Mesendoderm (in vitro differentiated cells): ENCODE results near the gene DOCK8.

Source experiments
- DNase-seq: peaks from one replicate; pipeline ENCODE4 v3.0.0; 2013
- H2AK5ac ChIP-seq: 2 replicates; pipeline ENCODE4 v1.6.1; 2013; ENCODE audit warnings: low read length, inconsistent platforms
- H2BK120ac ChIP-seq: 2 replicates; pipeline ENCODE4 v1.6.1; 2013; ENCODE audit warnings: low read depth, mild to moderate bottlenecking, low read length, moderate library complexity, mixed read lengths
- H2BK15ac ChIP-seq: replicated peaks from 2 replicates; pipeline ENCODE4 v1.6.1; 2013; ENCODE audit warnings: low read depth, mild to moderate bottlenecking, moderate library complexity
- H2BK5ac ChIP-seq: 2 replicates; pipeline ENCODE4 v1.6.1; 2013; ENCODE audit warnings: low read length, inconsistent platforms
- H3K18ac ChIP-seq: 2 replicates; pipeline ENCODE4 v1.6.1; 2013; ENCODE audit warnings: mild to moderate bottlenecking, low read length, mixed read lengths
- H3K23ac ChIP-seq: one replicate; pipeline ENCODE4 v1.6.1; 2013; ENCODE audit warnings: low read length
- H3K27ac ChIP-seq: 2 replicates; pipeline ENCODE4 v1.5.1; 2013; ENCODE audit warnings: low read depth, mild to moderate bottlenecking, inconsistent platforms, low read length, moderate library complexity
- H3K27me3 ChIP-seq: 2 replicates; pipeline ENCODE4 v1.6.1; 2013; ENCODE audit warnings: low read length, control low read depth, mild to moderate bottlenecking, inconsistent platforms; ENCODE audit not compliant: insufficient read depth, poor library complexity
- H3K36me3 ChIP-seq: 2 replicates; pipeline ENCODE4 v1.6.1; 2013; ENCODE audit warnings: low read length, inconsistent platforms; ENCODE audit not compliant: control insufficient read depth, insufficient read depth
- H3K4ac ChIP-seq: one replicate; pipeline ENCODE4 v1.6.1; 2013; ENCODE audit warnings: low read depth, mild to moderate bottlenecking, low read length, moderate library complexity
- H3K4me1 ChIP-seq: 2 replicates; pipeline ENCODE4 v1.6.1; 2013; ENCODE audit warnings: low read depth, low read length, inconsistent platforms; ENCODE audit not compliant: control insufficient read depth
- H3K4me2 ChIP-seq: 2 replicates; pipeline ENCODE4 v1.6.1; 2013; ENCODE audit warnings: low read length
- H3K4me3 ChIP-seq: 2 replicates; pipeline ENCODE4 v1.5.1; 2013; ENCODE audit warnings: mild to moderate bottlenecking, low read length
- H3K56ac ChIP-seq: one replicate; pipeline ENCODE4 v1.6.1; 2013; ENCODE audit warnings: low read length
- H3K79me1 ChIP-seq: 2 replicates; pipeline ENCODE4 v1.6.1; 2013; ENCODE audit warnings: low read length, inconsistent platforms
- H3K79me2 ChIP-seq: 2 replicates; pipeline ENCODE4 v1.6.1; 2013; ENCODE audit warnings: mild to moderate bottlenecking, low read length; ENCODE audit not compliant: control insufficient read depth, insufficient read depth
- H3K9ac ChIP-seq: 2 replicates; pipeline ENCODE4 v1.6.1; 2013; ENCODE audit warnings: low read length, inconsistent platforms
- H4K5ac ChIP-seq: one replicate; pipeline ENCODE4 v1.6.1; 2013; ENCODE audit warnings: low read length
- H4K8ac ChIP-seq: one replicate; pipeline ENCODE4 v1.6.1; 2013; ENCODE audit warnings: low read depth, mild to moderate bottlenecking, control low read depth, low read length, moderate library complexity
- WGBS: extraction: QIAGEN DNeasy Blood & Tissue Kit; methylation state at CpG from one replicate; pipeline ENCODE4 v1.1.7; 2013; ENCODE audit warnings: low lambda C conversion rate, missing lambda C conversion rate; ENCODE audit not compliant: insufficient coverage; ENCODE audit errors: extremely low coverage; 5-methylcytosine and 5-hydroxymethylcytosine counted together

DOCK8 gene

GRCh38 chr9:374736-375135 is 160.1 kb downstream of the DOCK8 start:
- no CpG with 5 or more reads among the region's 2 CpGs for WGBS
- no peaks in the 10 kb centered on the region for H3K27me3 ChIP-seq
- no peak overlapping the region for H3K27ac ChIP-seq
- H2AK5ac ChIP-seq: no peak overlapping the region
- no peak overlapping the region for H3K4ac ChIP-seq
- no peaks in the 10 kb centered on the region for H3K4me1 ChIP-seq
- no peaks in the 10 kb centered on the region for H3K79me1 ChIP-seq
- H4K8ac ChIP-seq: no peak overlapping the region
- H2BK120ac ChIP-seq: no peak overlapping the region
- no peak overlapping the region for H3K4me3 ChIP-seq
- H4K5ac ChIP-seq: no peak overlapping the region
- no peak overlapping the region for H3K9ac ChIP-seq
- no peak overlapping the region for H3K56ac ChIP-seq
- no peak overlapping the region for H2BK5ac ChIP-seq
- no peak overlapping the region for H3K18ac ChIP-seq
- H3K23ac ChIP-seq: no peak overlapping the region
- no peak for DNase-seq
- no peaks in the 10 kb centered on the region for H3K36me3 ChIP-seq
- no peaks in the 10 kb centered on the region for H3K79me2 ChIP-seq
- H2BK15ac ChIP-seq: no peak overlapping the region
- no peak overlapping the region for H3K4me2 ChIP-seq

- Histone ChIP-seq H4K8ac (no peak overlapping the region), H2BK120ac (no peak overlapping the region), H3K4ac (no peak overlapping the region), H2BK5ac (no peak overlapping the region), H3K4me2 (no peak overlapping the region), H2BK15ac (no peak overlapping the region), H3K36me3 (no peaks in the 10 kb centered on the region), H2AK5ac (no peak overlapping the region), H3K79me1 (no peaks in the 10 kb centered on the region), H3K79me2 (no peaks in the 10 kb centered on the region), H4K5ac (no peak overlapping the region), H3K27me3 (no peaks in the 10 kb centered on the region), H3K4me3 (no peak overlapping the region), H3K9ac (no peak overlapping the region), H3K56ac (no peak overlapping the region), H3K18ac (no peak overlapping the region), H3K4me1 (no peaks in the 10 kb centered on the region), H3K27ac (no peak overlapping the region), H3K23ac (no peak overlapping the region)
- no peak for DNase-seq
- no CpG with 5 or more reads among the region's 3 CpGs for WGBS
These were observed 161.4 kb downstream of the DOCK8 start for GRCh38 chr9:376115-376514.

- Histone ChIP-seq H3K4me3 (no peak overlapping the region), H3K4me1 (no peaks in the 10 kb centered on the region), H3K9ac (no peak overlapping the region), H2AK5ac (no peak overlapping the region), H3K27me3 (no peaks in the 10 kb centered on the region), H3K27ac (no peak overlapping the region), H4K5ac (no peak overlapping the region), H3K23ac (no peak overlapping the region), H2BK120ac (no peak overlapping the region), H3K56ac (no peak overlapping the region), H3K4me2 (no peak overlapping the region), H3K36me3 (no peaks in the 10 kb centered on the region), H2BK15ac (no peak overlapping the region), H3K18ac (no peak overlapping the region), H3K4ac (no peak overlapping the region), H2BK5ac (no peak overlapping the region), H3K79me2 (no peaks in the 10 kb centered on the region), H4K8ac (no peak overlapping the region), H3K79me1 (no peaks in the 10 kb centered on the region)
- WGBS: no CpG with 5 or more reads among the region's 6 CpGs
- no peak for DNase-seq
These were observed 163.6 kb downstream of the DOCK8 start for GRCh38 chr9:378263-378662.

GRCh38 chr9:382383-382782 is 167.7 kb downstream of the DOCK8 start:
- no peak overlapping the region for H3K9ac ChIP-seq
- H3K36me3 ChIP-seq: no peaks in the 10 kb centered on the region
- no peak overlapping the region for H2AK5ac ChIP-seq
- H2BK120ac ChIP-seq: no peak overlapping the region
- no peaks in the 10 kb centered on the region for H3K79me2 ChIP-seq
- H3K18ac ChIP-seq: no peak overlapping the region
- no peak overlapping the region for H4K8ac ChIP-seq
- no CpG with 5 or more reads among the region's 11 CpGs for WGBS
- no peaks in the 10 kb centered on the region for H3K27me3 ChIP-seq
- no peaks in the 10 kb centered on the region for H3K4me1 ChIP-seq
- no peak overlapping the region for H2BK15ac ChIP-seq
- no peak overlapping the region for H4K5ac ChIP-seq
- H3K79me1 ChIP-seq: no peaks in the 10 kb centered on the region
- no peak overlapping the region for H3K4me2 ChIP-seq
- H3K4me3 ChIP-seq: no peak overlapping the region
- no peak overlapping the region for H2BK5ac ChIP-seq
- DNase-seq: no peak
- H3K4ac ChIP-seq: no peak overlapping the region
- H3K56ac ChIP-seq: no peak overlapping the region
- no peak overlapping the region for H3K23ac ChIP-seq
- H3K27ac ChIP-seq: no peak overlapping the region

- Histone ChIP-seq H3K4me1 (no peaks in the 10 kb centered on the region), H3K79me1 (no peaks in the 10 kb centered on the region), H4K5ac (no peak overlapping the region), H3K56ac (no peak overlapping the region), H3K4me3 (no peak overlapping the region), H3K23ac (no peak overlapping the region), H3K18ac (no peak overlapping the region), H4K8ac (no peak overlapping the region), H2BK15ac (no peak overlapping the region), H2BK120ac (no peak overlapping the region), H2AK5ac (no peak overlapping the region), H3K27ac (no peak overlapping the region), H3K27me3 (no peaks in the 10 kb centered on the region), H3K4me2 (no peak overlapping the region), H3K4ac (no peak overlapping the region), H3K9ac (no peak overlapping the region), H3K79me2 (no peaks in the 10 kb centered on the region), H2BK5ac (no peak overlapping the region), H3K36me3 (no peaks in the 10 kb centered on the region)
- no CpG with 5 or more reads among the region's 9 CpGs for WGBS
- peak; percentile 81 for DNase-seq
These were observed 171.2 kb downstream of the DOCK8 start for GRCh38 chr9:385818-386398.

GRCh38 chr9:389159-389558 is 174.5 kb downstream of the DOCK8 start:
- no peaks in the 10 kb centered on the region for H3K79me2 ChIP-seq
- no peak overlapping the region for H4K5ac ChIP-seq
- no peak overlapping the region for H3K9ac ChIP-seq
- no peak overlapping the region for H3K56ac ChIP-seq
- H3K36me3 ChIP-seq: no peaks in the 10 kb centered on the region
- no peaks in the 10 kb centered on the region for H3K27me3 ChIP-seq
- no peak overlapping the region for H3K4me3 ChIP-seq
- H3K4me2 ChIP-seq: no peak overlapping the region
- no peaks in the 10 kb centered on the region for H3K79me1 ChIP-seq
- DNase-seq: no peak
- H2AK5ac ChIP-seq: no peak overlapping the region
- H3K4ac ChIP-seq: no peak overlapping the region
- no peak overlapping the region for H4K8ac ChIP-seq
- H2BK15ac ChIP-seq: no peak overlapping the region
- no peak overlapping the region for H3K23ac ChIP-seq
- no peak overlapping the region for H3K27ac ChIP-seq
- H3K4me1 ChIP-seq: no peaks in the 10 kb centered on the region
- H3K18ac ChIP-seq: no peak overlapping the region
- no peak overlapping the region for H2BK5ac ChIP-seq
- WGBS: no CpG with 5 or more reads among the region's 2 CpGs
- no peak overlapping the region for H2BK120ac ChIP-seq
